Measurements from ENCODE around the gene UBE2G2. TPM values are rescaled to one million over a fixed set of nuclear protein-coding genes. Genes with fewer than 3 reads are reported as not detected.
A peak's percentile ranks its signal among the peaks of the same experiment; 100 is the strongest.

The UBE2G2 gene
- total and polyA plus RNA-seq, 2 experiments from 2014 or later = 39.1 to 64.4 TPM

- in situ Hi-C loops (cut with MboI) = loop anchor here (10.0 kb wide), 1 partner anchor 279 kb away; no protein-coding TSS in a partner anchor
- Histone ChIP-seq H3K9me2 (ENCODE audit: insufficient read depth) (no peaks in the 10 kb centered on the region), H3K4me3 (no peak overlapping the region), H3K4me2 (ENCODE audit: unreplicated experiment) (no peak overlapping the region), H2AFZ (no peak overlapping the region), H4K20me1 (ENCODE audit: insufficient read depth) (peaks cover 18% of the 10 kb centered on the region), H3K36me3 (ENCODE audit: low read depth) (peaks cover 3% of the 10 kb centered on the region; the same call in 1 of the 2 replicates), H3K27me3 (replicated peaks; ENCODE audit: insufficient read depth) (no peaks in the 10 kb centered on the region), H3K79me2 (ENCODE audit: insufficient read depth) (peaks cover 100% of the 10 kb centered on the region), H3K4me1 (ENCODE audit: insufficient read depth) (peaks cover 11% of the 10 kb centered on the region), H3K27ac (no peak overlapping the region), H3F3A (ENCODE audit: insufficient read depth) (peaks cover 35% of the 10 kb centered on the region), H3K9ac (no peak overlapping the region), H3K9me3 (ENCODE audit: low read depth) (no peaks in the 10 kb centered on the region)
- DNase-seq = no peak
- WGBS, 2 experiments (ENCODE audit: low coverage in 1 of 2, low lambda C conversion rate in 2 of 2, missing lambda C conversion rate in 2 of 2) = 23 to 25% methylated on average over 4 of the region's 4 CpGs
- no peak for TF ChIP-seq EZH2 (IDR thresholded peaks at IDR 0.05; ENCODE audit: insufficient read depth, poor library complexity, severe bottlenecking)
- no peak for TF ChIP-seq EZH2phosphoT487 (IDR thresholded peaks at IDR 0.05; ENCODE audit: insufficient read depth, low read depth)
These were observed 7.8 kb downstream of the UBE2G2 start for GRCh38 chr21:44793592-44794374.

GRCh38 chr21:44792702-44793591 lies 8.7 kb downstream of the UBE2G2 start:
- Histone ChIP-seq H3F3A (ENCODE audit: insufficient read depth) (peaks cover 35% of the 10 kb centered on the region), H3K9me2 (ENCODE audit: insufficient read depth) (no peaks in the 10 kb centered on the region), H3K79me2 (ENCODE audit: insufficient read depth) (peaks cover 100% of the 10 kb centered on the region), H4K20me1 (ENCODE audit: insufficient read depth) (peaks cover 18% of the 10 kb centered on the region), H3K4me2 (ENCODE audit: unreplicated experiment) (no peak overlapping the region), H3K4me3 (no peak overlapping the region), H2AFZ (no peak overlapping the region), H3K9me3 (ENCODE audit: low read depth) (no peaks in the 10 kb centered on the region), H3K36me3 (ENCODE audit: low read depth) (peaks cover 3% of the 10 kb centered on the region; the same call in 1 of the 2 replicates), H3K27me3 (replicated peaks; ENCODE audit: insufficient read depth) (no peaks in the 10 kb centered on the region), H3K9ac (no peak overlapping the region), H3K4me1 (ENCODE audit: insufficient read depth) (peaks cover 11% of the 10 kb centered on the region), H3K27ac (no peak overlapping the region)
- peak; percentile 79 for DNase-seq
- WGBS, 2 experiments (ENCODE audit: low coverage in 1 of 2, low lambda C conversion rate in 2 of 2, missing lambda C conversion rate in 2 of 2) = 35 to 37% methylated on average over 10 of the region's 10 CpGs
- no peak for TF ChIP-seq EZH2 (IDR thresholded peaks at IDR 0.05; ENCODE audit: insufficient read depth, poor library complexity, severe bottlenecking)
- no peak for TF ChIP-seq EZH2phosphoT487 (IDR thresholded peaks at IDR 0.05; ENCODE audit: insufficient read depth, low read depth)
- in situ Hi-C loops (cut with MboI) = loop anchor here (10.0 kb wide), 1 partner anchor 278 kb away; no protein-coding TSS in a partner anchor

DNA sequence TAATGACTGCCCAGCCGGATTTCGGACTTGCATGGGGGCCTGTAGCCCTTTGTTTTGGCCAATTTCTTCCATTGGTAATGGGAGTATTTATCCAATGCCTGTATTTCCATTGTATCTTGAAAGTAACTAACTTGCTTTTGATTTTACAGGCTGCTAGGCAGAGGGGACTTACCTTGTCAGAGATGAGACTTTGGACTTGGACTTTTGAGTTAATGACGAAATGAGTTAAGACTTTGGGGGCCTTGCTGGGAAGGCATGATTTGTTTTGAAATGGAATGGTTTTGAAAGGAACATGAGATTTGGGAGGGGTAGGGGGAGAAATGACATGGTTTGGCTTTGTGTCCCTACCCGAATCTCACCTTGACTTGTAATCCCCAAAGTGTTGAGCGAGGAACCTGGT lies 9.6 kb downstream of the UBE2G2 start:
- no peak overlapping the region for H3K27ac ChIP-seq
- peaks cover 18% of the 10 kb centered on the region for H4K20me1 ChIP-seq (ENCODE audit: insufficient read depth)
- no peak for DNase-seq
- H3K79me2 ChIP-seq (ENCODE audit: insufficient read depth) = peaks cover 100% of the 10 kb centered on the region
- peaks cover 35% of the 10 kb centered on the region for H3F3A ChIP-seq (ENCODE audit: insufficient read depth)
- no peaks in the 10 kb centered on the region for H3K9me3 ChIP-seq (ENCODE audit: low read depth)
- 97% methylated on average over 5 of the region's 5 CpGs for WGBS, 2 experiments (ENCODE audit: low coverage in 1 of 2, low lambda C conversion rate in 2 of 2, missing lambda C conversion rate in 2 of 2)
- H3K4me2 ChIP-seq (ENCODE audit: unreplicated experiment) = no peak overlapping the region
- no peak for TF ChIP-seq EZH2phosphoT487 (IDR thresholded peaks at IDR 0.05; ENCODE audit: insufficient read depth, low read depth)
- no peak for TF ChIP-seq EZH2 (IDR thresholded peaks at IDR 0.05; ENCODE audit: insufficient read depth, poor library complexity, severe bottlenecking)
- H3K4me3 ChIP-seq = no peak overlapping the region
- no peaks in the 10 kb centered on the region for H3K27me3 ChIP-seq (replicated peaks; ENCODE audit: insufficient read depth)
- no peak overlapping the region for H2AFZ ChIP-seq
- no peaks in the 10 kb centered on the region for H3K9me2 ChIP-seq (ENCODE audit: insufficient read depth)
- in situ Hi-C loops (cut with MboI) = loop anchor here (10.0 kb wide), 1 partner anchor 277 kb away; no protein-coding TSS in a partner anchor
- peaks cover 11% of the 10 kb centered on the region for H3K4me1 ChIP-seq (ENCODE audit: insufficient read depth)
- H3K9ac ChIP-seq = no peak overlapping the region
- H3K36me3 ChIP-seq (ENCODE audit: low read depth) = peaks cover 1% of the 10 kb centered on the region; the same call in 1 of the 2 replicates

GRCh38 chr21:44791246-44791645 lies 10.4 kb downstream of the UBE2G2 start:
- TF ChIP-seq EZH2 (IDR thresholded peaks at IDR 0.05; ENCODE audit: insufficient read depth, poor library complexity, severe bottlenecking) (no peak), EZH2phosphoT487 (IDR thresholded peaks at IDR 0.05; ENCODE audit: insufficient read depth, low read depth) (no peak)
- Histone ChIP-seq H3K79me2 (ENCODE audit: insufficient read depth) (peaks cover 100% of the 10 kb centered on the region), H3K9me3 (ENCODE audit: low read depth) (no peaks in the 10 kb centered on the region), H3K9me2 (ENCODE audit: insufficient read depth) (no peaks in the 10 kb centered on the region), H3K4me2 (ENCODE audit: unreplicated experiment) (no peak overlapping the region), H2AFZ (no peak overlapping the region), H3K36me3 (ENCODE audit: low read depth) (no peaks in the 10 kb centered on the region), H3F3A (ENCODE audit: insufficient read depth) (peaks cover 31% of the 10 kb centered on the region), H3K27me3 (replicated peaks; ENCODE audit: insufficient read depth) (no peaks in the 10 kb centered on the region), H4K20me1 (ENCODE audit: insufficient read depth) (peaks cover 18% of the 10 kb centered on the region), H3K27ac (no peak overlapping the region), H3K4me1 (ENCODE audit: insufficient read depth) (peaks cover 11% of the 10 kb centered on the region), H3K4me3 (no peak overlapping the region), H3K9ac (no peak overlapping the region)
- 50 to 56% methylated on average over 5 of the region's 5 CpGs for WGBS, 2 experiments (ENCODE audit: low coverage in 1 of 2, low lambda C conversion rate in 2 of 2, missing lambda C conversion rate in 2 of 2)
- in situ Hi-C loops (cut with MboI) = loop anchor here (10.0 kb wide), 1 partner anchor 276 kb away; no protein-coding TSS in a partner anchor
- no peak for DNase-seq
